ENCODE data around the gene FAM177A1.

GRCh38 chr14:35112641-35113040, 66.6 kb downstream of the FAM177A1 start:
- no peak for TF ChIP-seq CTCF (conservative IDR thresholded peaks at IDR 0.05 in 1 of 2, IDR thresholded peaks at IDR 0.05 in 1 of 2; ENCODE audit: low read depth in 1 of 2, low read length in 2 of 2)
- TF ChIP-seq EZH2 (IDR thresholded peaks at IDR 0.05; ENCODE audit: low read length, missing control alignments): no peak

All from fibroblast of lung (primary cell).